ENCODE results near the gene SHOX.

DNA sequence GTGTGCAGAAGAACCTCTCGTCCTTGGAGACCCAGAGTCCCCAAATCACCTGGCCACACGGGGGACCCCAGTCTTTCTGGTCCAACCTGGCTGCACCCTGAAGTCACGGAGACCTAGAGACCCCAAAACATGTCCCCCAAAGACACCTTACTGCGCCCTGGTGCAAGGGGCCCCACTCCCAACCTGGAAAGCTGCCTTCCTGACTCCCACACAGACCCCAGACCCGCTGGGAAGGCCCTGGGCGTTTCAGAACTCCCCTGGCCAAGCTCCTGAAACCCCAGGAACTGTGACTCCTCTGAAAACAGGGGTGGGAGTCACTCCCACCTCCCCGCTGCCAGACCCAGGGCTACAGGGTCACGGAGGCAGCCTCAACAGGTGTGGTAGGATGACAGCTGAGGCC is 12.7 kb upstream of the SHOX start:
- TF ChIP-seq POLR2A (IDR thresholded peaks at IDR 0.05) = no peak
- TF ChIP-seq, protein P1, sequence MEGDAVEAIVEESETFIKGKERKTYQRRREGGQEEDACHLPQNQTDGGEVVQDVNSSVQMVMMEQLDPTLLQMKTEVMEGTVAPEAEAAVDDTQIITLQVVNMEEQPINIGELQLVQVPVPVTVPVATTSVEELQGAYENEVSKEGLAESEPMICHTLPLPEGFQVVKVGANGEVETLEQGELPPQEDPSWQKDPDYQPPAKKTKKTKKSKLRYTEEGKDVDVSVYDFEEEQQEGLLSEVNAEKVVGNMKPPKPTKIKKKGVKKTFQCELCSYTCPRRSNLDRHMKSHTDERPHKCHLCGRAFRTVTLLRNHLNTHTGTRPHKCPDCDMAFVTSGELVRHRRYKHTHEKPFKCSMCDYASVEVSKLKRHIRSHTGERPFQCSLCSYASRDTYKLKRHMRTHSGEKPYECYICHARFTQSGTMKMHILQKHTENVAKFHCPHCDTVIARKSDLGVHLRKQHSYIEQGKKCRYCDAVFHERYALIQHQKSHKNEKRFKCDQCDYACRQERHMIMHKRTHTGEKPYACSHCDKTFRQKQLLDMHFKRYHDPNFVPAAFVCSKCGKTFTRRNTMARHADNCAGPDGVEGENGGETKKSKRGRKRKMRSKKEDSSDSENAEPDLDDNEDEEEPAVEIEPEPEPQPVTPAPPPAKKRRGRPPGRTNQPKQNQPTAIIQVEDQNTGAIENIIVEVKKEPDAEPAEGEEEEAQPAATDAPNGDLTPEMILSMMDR (IDR thresholded peaks at IDR 0.05) = no peak
- no peak for TF ChIP-seq POLR2AphosphoS5 (IDR thresholded peaks at IDR 0.05; ENCODE audit: insufficient read depth in 1 of 2, low read depth in 1 of 2)
